CD4-positive, alpha-beta T cell treated with Interleukin-4 for 1 hour (primary cell): ENCODE data around the gene WASHC1.
"Not testable (repeated sequence)": the region's sequence is repeated elsewhere in the genome, so short reads cannot be mapped to it uniquely, and the experiment has no call there.

ENCODE experiments used
- DNase-seq, 2 donors: peaks; one replicate each; pipeline ENCODE4 v3.0.0-alpha.2; 2020 to 2022

WASHC1 gene, protein sequence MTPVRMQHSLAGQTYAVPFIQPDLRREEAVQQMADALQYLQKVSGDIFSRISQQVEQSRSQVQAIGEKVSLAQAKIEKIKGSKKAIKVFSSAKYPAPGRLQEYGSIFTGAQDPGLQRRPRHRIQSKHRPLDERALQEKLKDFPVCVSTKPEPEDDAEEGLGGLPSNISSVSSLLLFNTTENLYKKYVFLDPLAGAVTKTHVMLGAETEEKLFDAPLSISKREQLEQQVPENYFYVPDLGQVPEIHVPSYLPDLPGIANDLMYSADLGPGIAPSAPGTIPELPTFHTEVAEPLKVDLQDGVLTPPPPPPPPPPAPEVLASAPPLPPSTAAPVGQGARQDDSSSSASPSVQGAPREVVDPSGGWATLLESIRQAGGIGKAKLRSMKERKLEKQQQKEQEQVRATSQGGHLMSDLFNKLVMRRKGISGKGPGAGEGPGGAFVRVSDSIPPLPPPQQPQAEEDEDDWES

DNA sequence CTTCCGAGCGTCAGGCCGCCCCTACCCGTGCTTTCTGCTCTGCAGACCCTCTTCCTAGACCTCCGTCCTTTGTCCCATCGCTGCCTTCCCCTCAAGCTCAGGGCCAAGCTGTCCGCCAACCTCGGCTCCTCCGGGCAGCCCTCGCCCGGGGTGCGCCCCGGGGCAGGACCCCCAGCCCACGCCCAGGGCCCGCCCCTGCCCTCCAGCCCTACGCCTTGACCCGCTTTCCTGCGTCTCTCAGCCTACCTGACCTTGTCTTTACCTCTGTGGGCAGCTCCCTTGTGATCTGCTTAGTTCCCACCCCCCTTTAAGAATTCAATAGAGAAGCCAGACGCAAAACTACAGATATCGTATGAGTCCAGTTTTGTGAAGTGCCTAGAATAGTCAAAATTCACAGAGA, at the start of gene WASHC1:
TSS of gene WASHC1 (minus strand) at position 101 of the 400 bp plus-strand sequence. CDS start 4,457 bp downstream, outside the sequence.
- not testable (repeated sequence) for DNase-seq

DNA sequence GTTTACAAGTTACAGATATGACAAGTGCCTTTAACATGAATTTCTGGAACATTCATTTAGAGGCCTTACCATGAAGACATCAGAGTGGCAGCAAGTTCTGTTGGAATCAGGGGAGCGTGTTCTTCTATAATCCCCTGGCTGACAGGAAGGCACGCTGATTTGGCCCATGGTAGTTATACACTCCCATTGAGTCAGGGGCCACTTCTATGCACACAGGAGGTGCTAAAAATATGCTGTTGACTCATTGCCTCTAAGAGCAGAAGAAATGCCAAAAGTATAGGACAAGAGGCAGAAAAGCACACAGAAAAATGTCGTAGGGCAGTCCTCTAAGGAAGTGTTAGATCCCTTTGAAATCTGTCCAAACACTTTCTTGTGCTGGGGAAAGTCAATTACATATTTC, 49.1 kb upstream of the WASHC1 start:
- DNase-seq: not testable (repeated sequence)

DNA sequence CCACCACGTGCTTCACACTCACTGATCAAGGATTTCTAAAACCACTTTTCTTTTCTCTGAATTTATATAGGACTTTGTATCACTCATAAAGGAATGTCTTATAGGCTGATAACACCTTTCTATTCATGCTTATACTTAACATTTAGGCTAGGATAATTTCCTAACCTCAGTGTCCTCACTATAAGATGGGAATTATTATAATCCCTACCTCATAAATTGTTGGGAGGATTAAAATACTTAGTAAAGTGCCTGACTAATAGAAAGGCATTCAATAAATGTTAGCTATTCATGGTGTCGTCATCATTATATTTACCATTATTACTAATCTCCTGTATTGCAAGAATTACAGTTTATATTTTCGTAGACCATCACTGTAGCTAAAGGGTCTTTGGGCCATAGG, 47.1 kb upstream of the WASHC1 start:
- not testable (repeated sequence) for DNase-seq

DNA sequence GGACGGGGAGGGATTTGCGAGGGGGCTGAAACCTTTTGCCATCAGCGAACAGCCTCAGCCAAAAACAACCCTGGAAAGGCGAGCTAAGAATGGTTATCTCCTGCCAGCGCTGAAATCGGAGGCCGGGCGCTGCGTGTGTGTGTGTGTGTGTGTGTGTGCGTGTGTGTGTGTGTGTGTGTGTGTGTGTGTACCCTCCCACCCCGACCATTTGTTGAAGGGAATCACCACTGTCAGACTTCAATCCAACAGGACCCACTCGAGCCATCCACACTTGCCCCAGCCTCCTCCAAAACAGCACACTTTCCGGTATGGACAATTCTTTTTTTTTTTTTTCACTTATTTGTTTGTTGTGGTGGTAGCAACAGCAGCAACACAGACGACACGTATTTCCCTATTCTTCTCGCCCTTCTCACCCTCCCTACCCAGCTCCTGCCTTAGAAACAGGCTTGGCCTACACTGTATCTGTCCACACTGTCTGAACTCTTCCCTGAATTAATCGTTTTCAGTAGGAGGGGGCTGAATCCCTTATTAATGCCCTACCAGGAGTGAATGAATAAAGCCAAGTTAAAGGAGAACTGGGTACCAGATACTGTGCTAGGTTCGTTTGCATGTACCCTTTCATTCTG, 44.8 kb upstream of the WASHC1 start:
- DNase-seq: not testable (repeated sequence)

DNA sequence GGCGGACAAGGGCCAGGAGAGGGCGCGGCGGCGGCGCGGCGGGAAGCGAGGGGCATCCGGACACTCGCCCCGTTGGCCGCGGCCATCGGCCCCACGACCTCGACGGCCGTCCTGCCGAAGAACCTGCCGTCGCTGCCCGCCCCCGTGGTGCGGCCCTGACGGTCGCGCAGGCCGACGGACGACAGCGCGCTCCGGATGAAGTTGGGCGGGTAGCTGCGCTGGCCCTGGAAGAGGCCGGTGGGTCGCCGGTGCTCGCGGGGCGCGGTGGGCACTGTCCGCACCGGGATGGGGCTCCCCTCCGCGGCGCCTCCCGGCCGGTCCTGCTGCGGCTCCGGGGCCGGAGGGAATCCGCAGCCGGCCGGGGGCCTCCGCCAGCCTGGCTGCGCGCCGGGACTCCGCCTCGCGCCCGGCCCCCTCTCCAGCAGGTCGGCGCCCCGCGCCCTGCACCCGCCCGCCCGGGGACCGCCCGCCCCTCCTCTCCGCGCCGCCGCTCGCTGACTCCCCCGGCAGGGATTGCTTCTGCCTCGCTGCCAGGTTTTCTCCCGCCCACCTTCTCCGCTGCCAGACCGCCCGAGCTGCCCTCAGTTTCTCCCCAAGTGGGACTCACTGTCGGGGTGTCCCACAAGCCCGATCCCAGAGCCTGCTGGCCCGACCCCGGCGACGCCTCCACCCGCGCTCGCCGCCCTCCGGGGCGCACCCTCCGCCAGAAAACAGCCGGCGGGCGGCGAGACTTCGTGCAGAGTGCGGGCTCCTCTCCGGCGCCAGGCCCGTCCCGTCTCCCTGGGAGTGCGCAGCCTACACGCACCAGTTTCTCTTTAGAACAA, 44.0 kb upstream of the WASHC1 start:
- not testable (repeated sequence) for DNase-seq

DNA sequence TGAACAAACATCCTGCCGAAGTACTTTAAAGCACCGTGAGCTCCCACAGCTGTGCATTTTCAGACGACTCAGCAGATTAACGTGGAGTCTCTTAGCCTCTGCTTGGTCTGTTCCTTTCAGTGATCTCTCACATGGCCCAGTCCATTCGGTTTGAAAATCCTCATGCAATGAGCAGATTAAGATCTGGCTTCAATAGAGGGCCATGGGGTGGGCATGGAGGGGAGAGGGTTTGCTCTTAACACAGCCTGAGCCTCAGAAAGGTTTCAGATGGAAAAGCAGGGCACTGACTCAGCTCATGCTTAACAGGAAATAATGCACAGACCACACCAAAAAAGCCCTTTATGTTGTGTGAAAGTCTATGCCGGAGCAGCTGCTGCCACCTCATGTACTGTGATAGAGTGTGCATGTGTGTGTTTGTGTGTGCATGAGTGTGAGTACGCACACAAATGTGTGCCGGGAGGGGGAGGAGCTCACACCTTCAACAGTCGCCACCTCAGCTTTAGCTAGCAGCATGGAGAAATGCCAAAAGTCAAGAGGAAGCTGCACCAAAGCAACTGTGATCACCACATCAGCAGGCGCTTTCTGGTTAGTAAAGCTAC, 33.9 kb upstream of the WASHC1 start:
- peak; percentile 61 to 67 for DNase-seq

DNA sequence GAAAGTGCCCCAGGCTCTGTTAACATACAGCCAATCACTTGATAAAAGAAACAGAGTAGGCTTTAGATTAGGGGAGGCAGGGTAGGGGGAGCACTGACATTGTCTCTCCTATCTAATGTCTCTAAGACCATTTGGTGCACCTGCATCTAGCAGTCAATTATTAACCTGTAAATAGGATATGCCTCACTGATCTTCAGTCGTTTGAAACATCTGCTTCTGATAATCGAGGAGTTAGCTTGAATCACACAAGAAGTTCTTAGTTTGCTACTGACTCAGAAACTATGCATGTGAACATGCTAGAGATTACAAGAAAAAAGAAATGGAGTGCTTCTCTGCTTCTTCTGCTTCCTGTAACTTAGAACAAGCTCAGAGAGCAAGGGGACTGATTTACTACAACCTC, 23.4 kb upstream of the WASHC1 start:
- not testable (repeated sequence) for DNase-seq

DNA sequence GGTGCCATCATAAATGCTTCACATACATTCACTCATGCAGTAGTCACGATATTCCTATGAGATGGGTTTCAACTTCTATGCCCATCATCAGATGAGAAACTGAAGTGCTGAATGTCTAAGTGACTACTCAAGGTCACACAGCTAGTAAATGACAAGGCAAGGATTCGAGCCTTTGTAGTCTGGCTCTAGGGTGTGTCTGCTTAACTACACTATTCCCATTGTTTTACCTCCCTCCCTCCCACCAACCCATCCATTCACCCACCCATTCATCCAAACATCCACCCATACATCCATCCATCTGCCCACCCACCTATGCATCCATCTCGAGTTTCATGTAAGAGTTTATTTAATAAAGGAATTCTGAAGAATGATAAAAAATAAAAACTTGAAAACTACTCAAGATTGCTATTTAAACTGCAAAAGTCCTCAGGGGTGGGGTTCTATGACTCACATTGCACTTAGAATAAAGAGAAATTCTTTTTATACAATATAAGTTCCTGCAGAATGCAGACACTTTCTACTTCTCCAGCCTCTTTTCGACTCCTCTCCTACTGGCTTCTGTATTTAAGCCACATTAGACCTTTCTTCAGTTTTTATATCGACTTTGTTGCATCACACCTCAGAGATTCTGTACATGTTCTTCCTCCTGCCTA, 19.1 kb upstream of the WASHC1 start:
- DNase-seq: not testable (repeated sequence)

DNA sequence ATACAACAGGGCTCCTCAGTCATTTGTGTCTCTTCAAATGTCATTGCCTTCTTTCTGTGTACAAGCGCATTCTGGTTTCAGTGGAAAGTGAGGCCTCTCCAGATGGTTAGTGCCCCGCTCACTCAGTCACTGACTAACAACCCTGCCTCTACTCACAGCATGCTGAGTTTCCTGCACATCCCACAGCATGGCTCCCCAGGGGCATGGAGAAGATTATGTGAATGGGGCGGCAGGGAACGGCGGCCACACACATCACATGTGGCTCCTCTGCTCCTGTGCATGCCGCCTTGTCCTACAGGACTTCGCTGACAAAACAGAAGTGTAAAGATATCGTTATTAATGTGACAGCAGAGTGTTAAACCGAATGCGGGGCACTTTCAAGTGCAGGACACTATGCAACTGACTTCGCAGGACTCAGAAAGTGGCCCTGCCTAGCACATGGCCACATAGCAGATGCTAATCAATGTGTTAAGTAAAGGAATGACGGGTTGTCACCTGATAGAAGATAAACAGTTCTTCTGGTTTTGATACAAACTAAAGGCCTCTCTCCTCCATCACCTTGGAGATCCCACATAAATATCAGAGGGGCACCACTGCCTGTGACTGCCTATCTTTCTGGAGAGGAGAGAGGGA, 17.5 kb upstream of the WASHC1 start:
- not testable (repeated sequence) for DNase-seq

DNA sequence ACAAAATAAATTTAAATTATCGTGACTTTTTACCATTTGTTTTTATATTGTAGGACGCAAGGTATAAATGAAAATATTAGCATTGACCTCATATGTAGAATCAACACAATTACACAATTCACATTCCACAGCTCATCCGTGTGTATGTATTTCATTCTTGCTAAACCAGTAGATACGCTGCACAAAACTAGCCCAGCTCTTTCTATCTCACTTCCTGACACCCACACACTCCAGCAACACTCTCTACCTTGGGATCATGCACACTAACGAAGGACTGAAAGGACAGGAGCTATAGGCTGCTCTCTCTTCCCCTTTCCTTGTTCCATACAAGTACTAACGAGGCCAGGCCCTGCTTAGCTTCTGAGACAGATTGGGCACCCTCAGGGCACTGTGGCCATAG, 16.9 kb upstream of the WASHC1 start:
- DNase-seq: not testable (repeated sequence)

DNA sequence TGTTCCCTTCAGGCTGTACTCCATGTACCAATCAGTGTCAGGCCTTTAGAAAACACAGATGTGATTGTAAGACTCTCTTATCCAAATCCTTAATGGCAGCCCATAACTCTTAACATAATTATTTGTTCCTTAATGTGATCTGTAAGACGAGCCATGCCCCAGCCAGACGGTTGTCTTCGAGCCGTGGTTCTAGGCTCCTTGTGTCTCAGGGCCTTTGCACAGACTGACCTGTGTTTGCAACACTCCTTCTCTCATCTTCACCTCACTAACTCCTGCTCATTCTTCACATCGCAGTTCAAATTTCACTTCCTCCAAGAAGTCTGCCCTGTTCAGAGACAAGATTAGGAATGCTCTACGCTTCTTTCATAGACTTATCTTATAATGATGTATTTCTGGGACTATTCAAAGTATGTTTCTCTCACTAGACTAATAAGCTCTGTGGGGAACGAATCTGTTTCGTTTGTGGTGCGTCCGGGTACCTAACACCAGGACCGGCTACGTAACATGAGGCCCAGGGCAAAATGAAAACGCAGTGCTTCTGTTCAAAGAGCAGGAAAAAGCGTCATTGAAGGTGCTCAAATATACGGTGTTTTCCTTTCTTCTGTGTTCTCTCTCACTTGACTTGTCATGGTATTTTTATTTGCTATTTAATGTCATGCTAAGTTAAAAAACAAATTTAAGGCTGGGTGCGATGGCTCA, 16.1 kb upstream of the WASHC1 start:
- DNase-seq: not testable (repeated sequence)

DNA sequence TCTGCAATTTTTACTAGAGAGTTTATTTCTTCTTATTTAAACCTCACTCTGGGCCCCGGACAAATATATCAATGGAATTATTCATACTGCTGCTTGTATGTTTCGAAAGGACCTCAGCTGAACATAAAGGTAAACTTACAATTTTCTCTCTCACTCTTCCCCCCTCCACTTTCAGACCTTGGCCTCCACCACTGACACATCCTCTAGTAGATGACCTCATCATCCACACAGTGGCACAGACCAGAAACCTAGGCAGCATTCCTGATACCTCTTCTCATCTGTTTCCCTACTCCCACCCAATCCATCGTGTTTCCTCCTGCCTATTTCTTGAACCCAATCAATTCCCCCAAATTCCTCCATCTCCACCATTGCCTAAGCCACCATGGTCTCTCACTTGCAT, 15.2 kb upstream of the WASHC1 start:
- not testable (repeated sequence) for DNase-seq

DNA sequence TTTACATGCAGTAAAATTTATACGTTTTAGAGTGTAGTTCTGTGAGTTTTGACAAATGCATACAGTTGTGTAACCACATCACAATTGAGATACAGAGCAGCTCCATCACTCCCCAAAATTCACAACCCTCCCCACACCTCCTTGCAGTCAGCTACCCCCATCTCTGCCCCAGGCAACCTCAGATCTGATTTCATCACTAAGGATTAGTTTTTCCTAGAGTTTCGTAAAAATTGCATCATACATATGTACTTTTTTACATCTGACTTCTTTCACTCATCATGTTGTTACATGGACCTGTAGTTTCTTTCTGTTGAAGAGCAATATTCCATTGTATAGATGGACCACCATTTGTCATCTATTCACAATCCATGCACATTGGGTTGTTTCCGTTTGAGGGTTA, 14.4 kb upstream of the WASHC1 start:
- DNase-seq: not testable (repeated sequence)

DNA sequence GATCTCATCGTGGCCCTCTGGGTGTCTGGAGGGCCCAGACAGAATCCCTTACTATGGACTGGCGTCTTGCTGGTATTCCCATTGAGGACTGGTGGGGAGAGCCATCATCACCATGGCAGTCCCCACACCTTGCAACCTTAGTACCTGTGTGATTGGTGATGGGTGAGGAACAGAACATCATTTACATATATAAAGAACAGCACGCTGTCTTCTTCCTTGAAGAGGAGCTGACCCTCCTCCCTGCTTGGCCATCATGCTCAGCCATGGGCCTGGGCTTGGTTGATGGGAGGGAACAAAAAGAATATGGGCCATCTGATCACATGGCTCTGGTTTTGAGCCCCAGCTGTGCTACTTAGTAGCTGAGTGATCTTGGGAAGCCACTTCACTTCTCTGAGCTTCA, 13.9 kb upstream of the WASHC1 start:
- DNase-seq: not testable (repeated sequence)

DNA sequence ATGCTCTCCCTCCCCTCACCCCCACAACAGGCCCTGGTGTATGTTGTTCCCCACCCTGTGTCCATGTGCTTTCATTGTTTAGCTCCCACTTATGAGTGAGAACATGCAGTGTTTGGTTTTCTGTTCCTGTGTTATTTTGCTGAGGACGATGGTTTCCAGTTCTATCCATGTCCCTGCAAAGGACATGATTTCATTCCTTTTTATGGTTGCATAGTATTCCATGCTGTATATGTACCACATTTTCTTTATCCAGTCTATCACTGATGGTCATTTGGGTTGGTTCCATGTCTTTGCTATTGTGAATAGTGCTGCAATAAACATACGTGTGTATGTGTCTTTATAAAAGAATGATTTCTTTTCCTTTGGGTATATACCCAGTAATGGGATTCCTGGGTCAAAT, 12.6 kb upstream of the WASHC1 start:
- DNase-seq: not testable (repeated sequence)

DNA sequence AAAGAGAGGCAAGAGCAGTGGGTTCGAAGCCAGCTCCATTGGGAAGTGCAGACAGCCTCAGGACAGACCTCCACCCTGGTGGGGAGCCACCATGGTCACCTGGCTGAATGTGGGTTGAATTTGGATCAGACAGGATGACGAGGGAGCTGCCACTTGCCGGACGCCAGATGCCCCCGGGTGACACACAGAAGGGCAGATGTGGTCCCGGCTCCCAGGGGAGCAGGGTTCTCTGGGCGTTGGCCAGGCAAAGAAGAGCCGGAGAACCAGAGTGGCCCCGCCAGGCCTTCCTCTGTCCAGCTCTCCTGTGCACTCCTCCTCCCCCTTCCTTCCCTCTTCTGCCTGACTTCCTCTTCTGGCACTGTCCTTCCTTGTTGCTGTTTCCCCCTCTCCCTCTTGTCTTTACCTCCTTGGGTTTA, 12.0 kb upstream of the WASHC1 start:
- not testable (repeated sequence) for DNase-seq

DNA sequence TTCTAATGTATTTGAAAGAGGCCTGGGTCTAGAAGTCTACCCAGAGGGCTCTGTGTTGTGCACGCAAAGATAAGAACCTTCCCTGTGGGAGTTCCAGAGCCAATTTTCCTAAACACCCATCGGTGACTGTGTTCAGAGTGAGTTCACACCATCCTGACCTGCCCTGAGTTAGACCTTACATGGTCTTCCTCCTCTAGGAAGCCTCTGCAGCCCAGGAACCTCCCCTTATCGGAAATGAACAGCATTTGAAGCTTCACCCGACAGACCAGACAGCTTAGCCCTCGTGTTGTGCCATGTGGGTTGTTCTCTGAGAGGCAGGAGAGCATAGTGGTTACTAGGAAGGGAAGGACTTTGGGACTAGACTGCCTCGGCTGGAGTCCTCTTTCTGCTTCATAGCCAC, 3.1 kb upstream of the WASHC1 start:
- DNase-seq: not testable (repeated sequence)

DNA sequence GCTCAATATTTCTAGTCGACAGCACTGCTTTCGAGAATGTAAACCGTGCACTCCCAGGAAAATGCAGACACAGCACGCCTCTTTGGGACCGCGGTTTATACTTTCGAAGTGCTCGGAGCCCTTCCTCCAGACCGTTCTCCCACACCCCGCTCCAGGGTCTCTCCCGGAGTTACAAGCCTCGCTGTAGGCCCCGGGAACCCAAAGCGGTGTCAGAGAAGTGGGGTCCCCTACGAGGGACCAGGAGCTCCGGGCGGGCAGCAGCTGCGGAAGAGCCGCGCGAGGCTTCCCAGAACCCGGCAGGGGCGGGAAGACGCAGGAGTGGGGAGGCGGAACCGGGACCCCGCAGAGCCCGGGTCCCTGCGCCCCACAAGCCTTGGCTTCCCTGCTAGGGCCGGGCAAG, 481 bp downstream of the WASHC1 start:
- not testable (repeated sequence) for DNase-seq

DNA sequence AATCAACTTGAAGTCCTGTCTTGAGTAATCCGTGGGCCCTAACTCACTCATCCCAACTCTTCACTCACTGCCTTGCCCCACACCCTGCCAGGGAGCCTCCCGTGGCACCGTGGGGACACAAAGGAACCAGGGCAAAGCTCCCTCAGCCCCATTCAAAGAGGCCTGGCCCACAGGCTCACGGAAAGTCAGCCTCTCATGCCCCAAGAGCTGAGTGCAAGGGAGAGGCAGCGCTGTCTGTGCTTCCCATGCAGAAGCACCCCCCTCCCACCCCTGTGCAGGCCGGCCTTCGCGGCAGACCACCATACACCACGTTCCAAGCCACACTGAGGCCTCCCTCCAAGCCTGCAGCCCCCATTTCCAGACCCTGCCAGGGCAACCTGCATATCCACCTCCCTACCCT, 7.6 kb downstream of the WASHC1 start:
- DNase-seq: not testable (repeated sequence)

DNA sequence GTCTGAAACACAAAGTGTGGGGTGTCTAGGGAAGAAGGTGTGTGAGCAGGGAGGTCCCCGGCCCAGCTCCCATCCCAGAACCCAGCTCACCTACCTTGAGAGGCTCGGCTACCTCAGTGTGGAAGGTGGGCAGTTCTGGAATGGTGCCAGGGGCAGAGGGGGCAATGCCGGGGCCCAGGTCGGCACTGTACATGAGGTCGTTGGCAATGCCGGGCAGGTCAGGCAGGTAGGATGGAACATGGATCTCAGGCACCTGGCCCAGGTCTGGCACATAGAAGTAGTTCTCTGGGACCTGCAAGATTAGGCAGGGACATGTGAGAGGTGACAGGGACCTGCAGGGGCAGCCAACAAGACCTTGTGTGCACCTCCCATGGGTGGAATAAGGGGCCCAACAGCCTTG, 12.4 kb downstream of the WASHC1 start:
- DNase-seq: not testable (repeated sequence)
